Umbilical cord (tissue), 2 donors: ENCODE results near the gene DBNDD2. TPM values are rescaled to one million over a fixed set of nuclear protein-coding genes. Genes with fewer than 3 reads are reported as not detected.

Experiments used
- DNase-seq: peaks from one replicate; pipeline ENCODE4 v3.0.0-alpha.2; 2015; ENCODE audit warnings: low spot score
- total RNA-seq: library from RNA; depleted of rRNA; stranded (reverse); fragments of >200 nt; gene quantifications from one replicate; pipeline ENCODE4 v1.2.3, GENCODE V29; 2014; ENCODE audit warnings: low replicate concordance; ENCODE audit not compliant: insufficient read depth

The DBNDD2 gene
- total RNA-seq, 1 donor from 2014 or later = 11.8 TPM

DNA sequence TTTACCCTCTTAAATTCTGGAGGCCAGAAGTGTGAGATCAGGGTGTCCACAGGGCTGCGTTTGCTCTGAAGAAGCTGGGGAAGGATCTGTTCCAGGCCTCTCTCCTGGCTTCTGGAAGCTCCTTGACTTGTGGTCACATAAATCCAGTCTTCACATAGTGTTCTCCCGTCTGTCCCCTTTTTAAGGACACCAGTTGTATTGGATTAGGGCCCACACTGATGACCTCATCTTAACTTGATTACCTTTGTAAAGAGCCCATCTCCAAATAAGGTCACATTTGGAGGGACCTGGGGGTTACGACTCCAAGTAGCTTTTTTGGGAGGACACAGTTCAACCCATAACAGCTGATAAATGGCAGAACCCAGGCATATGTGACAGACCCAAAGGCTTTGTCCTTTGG lies 41.4 kb downstream of the DBNDD2 start:
- DNase-seq = no peak

DNA sequence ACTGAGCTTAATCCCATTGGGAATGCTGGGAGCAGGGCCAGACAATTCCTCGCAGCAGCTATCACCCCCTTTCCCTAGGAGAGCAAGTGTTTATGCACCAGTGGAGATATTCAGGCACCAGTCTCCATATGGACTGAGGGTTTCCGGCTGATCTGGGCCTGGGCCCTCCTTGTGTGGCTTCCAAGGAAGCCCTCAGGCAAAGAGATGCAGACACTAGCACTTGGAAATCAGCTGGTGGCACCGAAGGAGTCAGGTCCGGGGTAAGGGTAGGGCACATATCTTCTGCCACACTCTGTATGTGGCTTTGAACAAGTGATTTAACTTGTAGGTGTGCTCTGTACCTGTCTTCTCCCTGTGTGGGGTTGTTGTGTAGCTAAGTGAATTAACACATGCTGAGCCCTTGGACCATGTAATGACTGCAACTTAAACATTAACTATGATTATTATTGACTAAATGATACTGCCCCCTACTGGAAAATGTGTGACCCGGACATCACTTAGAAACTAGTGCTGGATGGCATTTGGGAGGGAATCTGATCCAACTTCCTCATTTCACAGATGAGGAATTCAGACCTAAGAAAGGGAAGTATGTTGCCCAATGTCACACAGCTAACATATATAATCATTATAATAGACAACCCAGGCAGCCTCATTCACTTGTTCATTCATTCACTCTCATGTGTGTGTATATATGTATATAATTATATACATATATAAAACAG lies 42.2 kb downstream of the DBNDD2 start:
- DNase-seq = no peak

DNA sequence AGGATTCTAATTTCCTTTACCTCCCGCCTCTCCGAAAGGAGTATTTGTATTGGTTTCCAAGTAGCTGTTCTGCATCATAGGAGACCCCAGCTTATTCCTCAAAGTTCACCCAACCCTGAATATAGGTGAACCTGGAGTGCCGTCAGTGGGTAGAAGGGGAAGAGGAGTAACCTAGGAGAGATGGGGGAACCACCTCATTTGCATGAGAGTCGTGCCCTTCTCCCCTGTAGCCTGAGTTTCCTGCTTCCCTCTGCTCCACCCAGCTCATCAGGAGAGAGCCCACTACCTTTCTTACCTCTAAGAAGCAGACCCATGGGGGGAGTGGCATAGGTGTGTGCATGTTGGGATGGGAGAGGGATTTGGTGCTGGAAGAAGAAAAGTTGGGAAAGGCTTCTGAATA lies 44.1 kb downstream of the DBNDD2 start:
- DNase-seq = no peak

DNA sequence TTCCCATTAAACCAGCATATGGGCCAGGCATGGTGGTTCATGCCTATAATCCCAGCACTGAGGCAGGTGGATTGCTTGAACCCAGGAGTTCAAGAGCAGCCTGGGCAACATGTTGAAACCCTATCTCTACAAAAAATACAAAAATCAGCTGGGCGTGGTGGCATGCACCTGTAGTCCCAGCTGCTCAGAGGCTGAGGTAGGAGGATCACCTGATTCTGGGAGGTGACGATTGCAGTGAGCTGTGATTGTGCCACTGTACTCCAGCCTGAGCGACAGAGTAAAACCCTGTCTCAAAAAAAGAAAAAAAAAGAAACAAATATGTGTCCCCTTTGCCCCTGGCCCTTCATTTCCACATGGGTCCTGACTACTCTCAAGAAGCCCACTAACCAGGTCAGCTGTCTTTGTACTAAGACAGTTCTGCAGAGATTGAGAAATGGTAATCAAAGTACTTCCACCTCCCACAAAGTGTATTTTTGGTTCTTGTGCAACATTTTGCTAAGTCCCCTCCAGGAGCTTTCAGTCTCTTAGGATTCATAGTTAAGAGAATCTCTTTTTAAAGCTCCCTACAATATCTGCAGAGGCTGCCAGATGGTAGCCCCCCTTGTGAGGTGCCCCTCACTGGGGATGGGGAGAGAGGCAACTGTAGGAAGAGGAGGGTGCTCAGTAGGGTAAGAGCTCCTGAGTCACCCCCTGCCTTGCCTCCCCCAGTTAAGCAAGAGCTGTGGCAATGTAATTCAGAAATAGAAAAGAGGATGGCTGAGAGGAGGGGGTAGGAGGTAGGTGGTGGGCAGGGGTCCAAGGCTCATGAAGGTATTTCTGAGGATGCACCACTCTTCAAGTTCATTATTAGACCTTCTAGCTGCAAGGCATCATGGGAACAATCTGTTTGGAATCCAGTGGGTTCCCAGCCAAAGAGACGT lies 44.9 kb downstream of the DBNDD2 start:
- no peak for DNase-seq

DNA sequence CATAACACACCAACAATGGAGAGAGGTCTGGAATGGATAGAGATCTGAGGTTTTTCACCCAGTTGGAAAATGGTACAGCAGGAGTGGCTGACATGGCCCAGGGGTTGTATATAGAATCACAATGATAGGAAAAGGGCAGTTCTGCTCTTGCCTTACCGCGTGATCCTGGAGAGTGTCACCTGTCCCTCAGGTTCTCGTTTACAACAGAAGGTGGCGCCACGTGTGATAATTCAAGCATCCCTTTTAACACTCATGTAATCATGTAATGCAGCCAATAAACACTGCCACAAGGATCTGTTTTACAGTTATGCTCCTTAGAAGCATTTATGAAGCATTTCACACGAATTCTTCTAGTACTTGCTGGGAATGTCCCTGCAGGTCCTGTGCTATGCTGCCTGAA lies 48.5 kb downstream of the DBNDD2 start:
- DNase-seq = no peak

DNA sequence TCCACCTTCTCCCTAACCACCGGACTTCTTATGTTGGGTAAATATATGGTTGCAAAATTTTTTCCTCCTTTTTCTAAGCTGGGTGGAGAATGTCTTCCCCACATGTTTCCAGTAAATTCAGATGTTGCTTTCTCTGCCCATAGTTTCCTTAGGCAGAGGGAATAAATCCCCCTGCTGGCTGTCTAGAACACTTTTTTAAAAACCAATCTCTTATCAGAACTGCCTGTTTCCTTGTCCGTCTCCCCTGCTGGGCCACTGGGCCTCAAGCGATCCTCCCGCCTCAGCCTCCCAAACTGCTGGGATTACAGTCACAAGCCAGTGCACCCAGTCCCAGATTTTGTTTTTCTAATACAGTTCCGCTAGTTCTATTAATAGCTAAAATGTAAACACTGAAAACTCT lies 51.5 kb downstream of the DBNDD2 start:
- DNase-seq = no peak

Other genes starting within 250 kb of the DBNDD2 start
- not detected for gene PI3, start 233.4 kb upstream of the DBNDD2 start, total RNA-seq
- gene SEMG1, start 201.3 kb upstream of the DBNDD2 start, total RNA-seq = 6.0 TPM
- 0.48 TPM for gene SEMG2, start 186.9 kb upstream of the DBNDD2 start, total RNA-seq
- 2.4 TPM for gene SLPI, start 153.7 kb upstream of the DBNDD2 start, total RNA-seq
- not detected for gene RBPJL, start 101.4 kb upstream of the DBNDD2 start, total RNA-seq
- gene MATN4, start 100.0 kb upstream of the DBNDD2 start, total RNA-seq = not detected
- gene SDC4, start 59.9 kb upstream of the DBNDD2 start, total RNA-seq = 28.9 TPM
- 25.8 TPM for gene SYS1, start 45.1 kb upstream of the DBNDD2 start, total RNA-seq
- gene TP53TG5, start 30.0 kb upstream of the DBNDD2 start, total RNA-seq = 32.0 TPM
- gene PIGT, start 7.9 kb downstream of the DBNDD2 start, total RNA-seq = 36.6 TPM
- gene WFDC2, start 61.5 kb downstream of the DBNDD2 start, total RNA-seq = 9.9 TPM
- gene SPINT3, start 107.3 kb downstream of the DBNDD2 start, total RNA-seq = 12.0 TPM
- not detected for gene WFDC6, start 131.2 kb downstream of the DBNDD2 start, total RNA-seq
- gene EPPIN, start 139.1 kb downstream of the DBNDD2 start, total RNA-seq = 6.3 TPM
- gene WFDC8, start 171.0 kb downstream of the DBNDD2 start, total RNA-seq = not detected
- not detected for gene WFDC10A, start 221.4 kb downstream of the DBNDD2 start, total RNA-seq
- gene WFDC9, start 223.0 kb downstream of the DBNDD2 start, total RNA-seq = not detected